ENCODE measurements around the gene STT3B.

STT3B gene

GRCh38 chr3:31610700-31611275, 78.1 kb downstream of the STT3B start (continued):
- TF ChIP-seq ZNF558 (tag by site-specific recombination; IDR thresholded peaks at IDR 0.05) (0 out of 2 replicates have a peak, but pooled peaks have one; percentile 42), WT1 (tag by site-specific recombination; IDR thresholded peaks at IDR 0.05) (no peak), GLIS2 (tag by site-specific recombination; IDR thresholded peaks at IDR 0.05) (no peak), ZNF529 (tag by site-specific recombination; IDR thresholded peaks at IDR 0.05; ENCODE audit: insufficient replicate concordance) (no peak)

- TF ChIP-seq ZSCAN18 (tag by site-specific recombination; IDR thresholded peaks at IDR 0.05) (no peak), ZBTB6 (tag by site-specific recombination; IDR thresholded peaks at IDR 0.05) (no peak), ZBTB49 (tag by site-specific recombination; IDR thresholded peaks at IDR 0.05; ENCODE audit: low read depth) (no peak), ZNF311 (tag by site-specific recombination; IDR thresholded peaks at IDR 0.05; ENCODE audit: borderline replicate concordance) (no peak), BCL11A (tag by site-specific recombination; IDR thresholded peaks at IDR 0.05; ENCODE audit: low read depth) (no peak), ZNF768 (tag by site-specific recombination; IDR thresholded peaks at IDR 0.05) (no peak), ZNF26 (tag by site-specific recombination; IDR thresholded peaks at IDR 0.05) (no peak), ZNF394 (tag by site-specific recombination; IDR thresholded peaks at IDR 0.05; ENCODE audit: borderline replicate concordance) (no peak), ZNF639 (tag by site-specific recombination; IDR thresholded peaks at IDR 0.05) (no peak), ZNF324 (tag by site-specific recombination; IDR thresholded peaks at IDR 0.05) (no peak), ZBTB8A (tag by site-specific recombination; IDR thresholded peaks at IDR 0.05) (no peak), ZNF600 (tag by site-specific recombination; IDR thresholded peaks at IDR 0.05) (no peak), ZEB2 (tag by site-specific recombination; IDR thresholded peaks at IDR 0.05) (no peak)
- ChIA-PET POLR2A (interaction anchor here (0.6 kb wide), 1 partner anchor 454 kb away, joined by 3 read pairs; no protein-coding TSS in a partner anchor), CTCF (no interaction called here)
- Histone ChIP-seq H3K4me1 (ENCODE audit: control insufficient read depth, insufficient read depth, low read length) (no peaks in the 10 kb centered on the region), H3K36me3 (ENCODE audit: control insufficient read depth in 2 of 2, insufficient read depth in 1 of 2, low read length in 2 of 2) (peaks cover 0 to 5% of the 10 kb centered on the region in 2 experiments; a peak in 1 of 3 replicates), H3K9me3 (ENCODE audit: control insufficient read depth, insufficient read depth, low read depth, low read length) (no peaks in the 10 kb centered on the region), H3K4me3 (ENCODE audit: low read depth, low read length) (no peak overlapping the region), H3K27ac (ENCODE audit: extremely low read depth, low read depth, low read length) (no peak overlapping the region)
Observed at GRCh38 chr3:31613177-31613576, 80.5 kb downstream of the STT3B start.

All from HEK293 (cell line).